MM.1S (cell line): Measurements from ENCODE around the gene SLC5A9.

ENCODE experiments used
- EZH2 ChIP-seq: fragments of 300-600 bp; sonication (generic); optimal IDR thresholded peaks from 2 replicates; pipeline ENCODE3; 2017; ENCODE audit warnings: low read depth, mild to moderate bottlenecking, antibody characterized with exemption, low read length, mixed read lengths
- EZH2phosphoT487 ChIP-seq: fragments of 300-600 bp; sonication (generic); IDR thresholded peaks from 2 replicates; pipeline ENCODE4 v1.6.1; 2018; ENCODE audit warnings: antibody characterized with exemption, low read length
- TF ChIP-seq, protein P1 (sequence below): fragments of 300-600 bp; sonication (generic); IDR thresholded peaks from 2 replicates; pipeline ENCODE4 v1.5.1; 2016; ENCODE audit warnings: antibody characterized with exemption, low read length, mixed read lengths

DNA sequence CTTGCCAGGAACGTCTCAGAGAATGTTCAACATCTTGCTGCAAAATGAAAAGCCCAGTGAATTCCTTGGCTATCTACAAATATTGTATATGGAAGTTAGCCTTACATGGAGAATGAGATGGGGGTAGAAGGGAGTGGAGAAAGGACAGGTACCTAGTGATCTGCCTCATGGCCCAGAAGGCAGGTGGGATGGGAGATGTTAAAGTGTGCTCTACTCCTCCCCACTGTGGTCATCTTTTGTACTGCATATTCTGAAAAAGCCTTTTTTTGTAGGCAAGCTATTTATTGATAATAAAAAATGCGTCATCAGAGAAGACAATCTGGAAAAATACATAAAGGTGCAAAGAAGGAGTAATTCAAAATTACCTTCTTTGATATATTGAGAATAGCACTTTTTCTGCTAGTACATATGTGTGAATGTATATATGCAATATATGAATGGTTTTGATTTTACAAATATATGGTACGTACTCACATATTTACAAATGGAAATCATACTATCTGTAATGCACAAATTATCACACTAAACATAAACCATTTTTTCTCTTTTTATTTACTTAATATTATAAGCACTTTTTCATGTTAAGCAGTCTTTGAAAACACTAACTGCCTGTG, 19.1 kb upstream of the SLC5A9 start:
- TF ChIP-seq EZH2 (no peak), EZH2phosphoT487 (no peak)
- TF ChIP-seq, protein P1, sequence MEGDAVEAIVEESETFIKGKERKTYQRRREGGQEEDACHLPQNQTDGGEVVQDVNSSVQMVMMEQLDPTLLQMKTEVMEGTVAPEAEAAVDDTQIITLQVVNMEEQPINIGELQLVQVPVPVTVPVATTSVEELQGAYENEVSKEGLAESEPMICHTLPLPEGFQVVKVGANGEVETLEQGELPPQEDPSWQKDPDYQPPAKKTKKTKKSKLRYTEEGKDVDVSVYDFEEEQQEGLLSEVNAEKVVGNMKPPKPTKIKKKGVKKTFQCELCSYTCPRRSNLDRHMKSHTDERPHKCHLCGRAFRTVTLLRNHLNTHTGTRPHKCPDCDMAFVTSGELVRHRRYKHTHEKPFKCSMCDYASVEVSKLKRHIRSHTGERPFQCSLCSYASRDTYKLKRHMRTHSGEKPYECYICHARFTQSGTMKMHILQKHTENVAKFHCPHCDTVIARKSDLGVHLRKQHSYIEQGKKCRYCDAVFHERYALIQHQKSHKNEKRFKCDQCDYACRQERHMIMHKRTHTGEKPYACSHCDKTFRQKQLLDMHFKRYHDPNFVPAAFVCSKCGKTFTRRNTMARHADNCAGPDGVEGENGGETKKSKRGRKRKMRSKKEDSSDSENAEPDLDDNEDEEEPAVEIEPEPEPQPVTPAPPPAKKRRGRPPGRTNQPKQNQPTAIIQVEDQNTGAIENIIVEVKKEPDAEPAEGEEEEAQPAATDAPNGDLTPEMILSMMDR = peak; percentile 65
